ENCODE measurements around the gene IGF2BP2. TPM values are rescaled to one million over a fixed set of nuclear protein-coding genes. Genes with fewer than 3 reads are reported as not detected.

IGF2BP2 gene
- total RNA-seq, 2 donors from 2014 or later: 11.0 to 19.2 TPM

GRCh38 chr3:185759512-185759911 is 65.3 kb downstream of the IGF2BP2 start:
- H3K4me3 ChIP-seq: no peak overlapping the region
- TF ChIP-seq CTCF (IDR thresholded peaks at IDR 0.05): no peak
- no peaks in the 10 kb centered on the region for H3K36me3 ChIP-seq
- H3K9me3 ChIP-seq: no peaks in the 10 kb centered on the region
- DNase-seq (ENCODE audit: low spot score): no peak
- no peak overlapping the region for H3K27ac ChIP-seq
- H3K27me3 ChIP-seq: no peaks in the 10 kb centered on the region
- H3K4me1 ChIP-seq: peaks cover 0 to 16% of the 10 kb centered on the region in 2 donors

- no peak overlapping the region for H3K27ac ChIP-seq
- H3K4me3 ChIP-seq: no peak overlapping the region
- no peaks in the 10 kb centered on the region for H3K27me3 ChIP-seq
- H3K4me1 ChIP-seq: peaks cover 0 to 10% of the 10 kb centered on the region in 2 donors
- no peaks in the 10 kb centered on the region for H3K36me3 ChIP-seq
- DNase-seq (ENCODE audit: low spot score): no peak
- no peaks in the 10 kb centered on the region for H3K9me3 ChIP-seq
- no peak for TF ChIP-seq CTCF (IDR thresholded peaks at IDR 0.05)
Observed at GRCh38 chr3:185758912-185759311, 65.9 kb downstream of the IGF2BP2 start.

GRCh38 chr3:185757176-185757575 is 67.7 kb downstream of the IGF2BP2 start:
- H3K27ac ChIP-seq: no peak overlapping the region
- no peaks in the 10 kb centered on the region for H3K9me3 ChIP-seq
- H3K4me1 ChIP-seq: peaks cover 0 to 7% of the 10 kb centered on the region in 2 donors
- no peaks in the 10 kb centered on the region for H3K36me3 ChIP-seq
- no peak overlapping the region for H3K4me3 ChIP-seq
- TF ChIP-seq CTCF (IDR thresholded peaks at IDR 0.05): no peak
- no peak for DNase-seq (ENCODE audit: low spot score)
- H3K27me3 ChIP-seq: no peaks in the 10 kb centered on the region

- H3K27me3 ChIP-seq: no peaks in the 10 kb centered on the region
- no peak for DNase-seq (ENCODE audit: low spot score)
- TF ChIP-seq CTCF (IDR thresholded peaks at IDR 0.05): no peak
- no peaks in the 10 kb centered on the region for H3K9me3 ChIP-seq
- H3K4me1 ChIP-seq: peaks cover 0 to 7% of the 10 kb centered on the region in 2 donors
- no peak overlapping the region for H3K27ac ChIP-seq
- no peak overlapping the region for H3K4me3 ChIP-seq
- no peaks in the 10 kb centered on the region for H3K36me3 ChIP-seq
Observed at GRCh38 chr3:185756477-185756876, 68.4 kb downstream of the IGF2BP2 start.

GRCh38 chr3:185754920-185755319 is 69.9 kb downstream of the IGF2BP2 start:
- H3K27me3 ChIP-seq: no peaks in the 10 kb centered on the region
- no peak overlapping the region for H3K27ac ChIP-seq
- no peaks in the 10 kb centered on the region for H3K9me3 ChIP-seq
- no peak overlapping the region for H3K4me3 ChIP-seq
- DNase-seq (ENCODE audit: low spot score): no peak
- H3K4me1 ChIP-seq: peaks cover 0 to under 1% of the 10 kb centered on the region in 2 donors
- H3K36me3 ChIP-seq: no peaks in the 10 kb centered on the region
- no peak for TF ChIP-seq CTCF (IDR thresholded peaks at IDR 0.05)

GRCh38 chr3:185753354-185753753 is 71.5 kb downstream of the IGF2BP2 start:
- Histone ChIP-seq H3K4me3 (no peak overlapping the region), H3K27ac (no peak overlapping the region), H3K27me3 (no peaks in the 10 kb centered on the region), H3K4me1 (no peaks in the 10 kb centered on the region), H3K9me3 (no peaks in the 10 kb centered on the region), H3K36me3 (no peaks in the 10 kb centered on the region)
- TF ChIP-seq CTCF (IDR thresholded peaks at IDR 0.05): no peak
- no peak for DNase-seq (ENCODE audit: low spot score)
